ENCODE data around the gene SHC3. TPM values are rescaled to one million over a fixed set of nuclear protein-coding genes. Genes with fewer than 3 reads are reported as not detected.

The SHC3 gene
- total RNA-seq, 1 donor from 2014 or later, result 0.83 TPM

DNA sequence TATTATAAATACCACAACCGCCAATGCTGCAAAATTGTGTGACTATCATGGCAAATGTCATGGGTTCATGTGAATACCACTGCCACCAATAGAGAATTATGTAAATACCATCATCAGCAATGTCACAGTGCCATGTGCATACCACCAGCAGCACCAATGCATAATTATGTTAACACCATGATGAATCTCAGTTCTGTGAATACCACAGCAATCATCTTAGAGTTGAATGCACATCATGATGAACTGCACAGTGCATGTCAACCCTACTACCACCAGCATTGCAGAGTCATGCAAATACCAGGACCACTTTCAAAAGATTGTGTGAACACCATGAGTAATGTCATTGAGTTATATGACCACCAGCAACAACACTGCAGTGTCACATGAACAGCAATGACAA lies 63.2 kb downstream of the SHC3 start:
- no peak for DNase-seq
- H3K27me3 Mint-ChIP-seq (ENCODE audit: unreplicated experiment), result no peaks in the 10 kb centered on the region
- no peaks in the 10 kb centered on the region for H3K9me3 Mint-ChIP-seq (ENCODE audit: unreplicated experiment)
- TF ChIP-seq, protein P1, sequence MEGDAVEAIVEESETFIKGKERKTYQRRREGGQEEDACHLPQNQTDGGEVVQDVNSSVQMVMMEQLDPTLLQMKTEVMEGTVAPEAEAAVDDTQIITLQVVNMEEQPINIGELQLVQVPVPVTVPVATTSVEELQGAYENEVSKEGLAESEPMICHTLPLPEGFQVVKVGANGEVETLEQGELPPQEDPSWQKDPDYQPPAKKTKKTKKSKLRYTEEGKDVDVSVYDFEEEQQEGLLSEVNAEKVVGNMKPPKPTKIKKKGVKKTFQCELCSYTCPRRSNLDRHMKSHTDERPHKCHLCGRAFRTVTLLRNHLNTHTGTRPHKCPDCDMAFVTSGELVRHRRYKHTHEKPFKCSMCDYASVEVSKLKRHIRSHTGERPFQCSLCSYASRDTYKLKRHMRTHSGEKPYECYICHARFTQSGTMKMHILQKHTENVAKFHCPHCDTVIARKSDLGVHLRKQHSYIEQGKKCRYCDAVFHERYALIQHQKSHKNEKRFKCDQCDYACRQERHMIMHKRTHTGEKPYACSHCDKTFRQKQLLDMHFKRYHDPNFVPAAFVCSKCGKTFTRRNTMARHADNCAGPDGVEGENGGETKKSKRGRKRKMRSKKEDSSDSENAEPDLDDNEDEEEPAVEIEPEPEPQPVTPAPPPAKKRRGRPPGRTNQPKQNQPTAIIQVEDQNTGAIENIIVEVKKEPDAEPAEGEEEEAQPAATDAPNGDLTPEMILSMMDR (IDR thresholded peaks at IDR 0.05; ENCODE audit: partially characterized antibody, unreplicated experiment), result no peak
- peaks cover 4% of the 10 kb centered on the region for H3K36me3 Mint-ChIP-seq (ENCODE audit: unreplicated experiment)
- no peak overlapping the region for H3K4me3 Mint-ChIP-seq (ENCODE audit: unreplicated experiment)
- H3K4me1 Mint-ChIP-seq (ENCODE audit: low read depth, unreplicated experiment), result no peaks in the 10 kb centered on the region
- H3K27ac Mint-ChIP-seq (ENCODE audit: unreplicated experiment), result no peak overlapping the region

DNA sequence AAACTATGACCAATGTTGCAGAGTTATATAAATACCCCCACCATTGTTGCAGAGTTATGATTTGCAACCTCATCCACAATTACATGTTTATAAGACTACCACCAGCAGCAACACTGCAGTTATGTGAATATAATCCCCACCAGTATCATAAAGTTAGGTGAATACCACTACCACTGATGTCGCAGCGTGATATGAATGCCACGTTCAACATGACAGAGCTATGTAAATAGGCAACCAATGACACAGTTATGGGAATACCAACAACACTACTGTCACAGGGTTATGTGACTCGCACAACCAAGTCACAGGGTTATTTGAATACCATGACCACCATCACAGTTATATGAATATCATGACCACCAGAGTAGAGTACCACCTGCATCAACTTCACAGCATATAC lies 63.9 kb downstream of the SHC3 start:
- Mint-ChIP-seq H3K9me3 (ENCODE audit: unreplicated experiment) (peaks cover 2% of the 10 kb centered on the region), H3K27me3 (ENCODE audit: unreplicated experiment) (no peaks in the 10 kb centered on the region), H3K4me1 (ENCODE audit: low read depth, unreplicated experiment) (no peaks in the 10 kb centered on the region), H3K27ac (ENCODE audit: unreplicated experiment) (no peak overlapping the region), H3K36me3 (ENCODE audit: unreplicated experiment) (peaks cover 5% of the 10 kb centered on the region), H3K4me3 (ENCODE audit: unreplicated experiment) (no peak overlapping the region)
- DNase-seq, result no peak
- TF ChIP-seq, protein P1 (IDR thresholded peaks at IDR 0.05; ENCODE audit: partially characterized antibody, unreplicated experiment), result no peak

DNA sequence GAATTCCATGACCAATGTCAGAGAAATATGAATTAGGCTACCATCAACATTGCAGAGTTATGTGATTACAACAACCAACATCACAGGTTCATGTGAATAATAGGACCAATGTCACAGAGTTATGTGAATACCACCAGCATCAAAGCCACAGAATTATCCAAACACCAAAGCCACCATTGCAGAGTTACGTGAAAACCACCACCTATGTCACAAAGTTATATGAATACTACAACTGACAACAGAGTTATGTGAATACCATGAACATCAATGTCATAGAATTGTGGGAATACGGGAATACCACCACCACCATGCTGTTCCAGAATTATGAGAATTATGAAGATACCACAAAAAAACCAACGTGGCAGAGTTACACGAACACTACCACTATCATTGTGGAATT lies 64.8 kb downstream of the SHC3 start:
- Mint-ChIP-seq H3K27me3 (ENCODE audit: unreplicated experiment) (no peaks in the 10 kb centered on the region), H3K36me3 (ENCODE audit: unreplicated experiment) (peaks cover 9% of the 10 kb centered on the region), H3K9me3 (ENCODE audit: unreplicated experiment) (peaks cover 5% of the 10 kb centered on the region), H3K4me1 (ENCODE audit: low read depth, unreplicated experiment) (no peaks in the 10 kb centered on the region), H3K4me3 (ENCODE audit: unreplicated experiment) (no peak overlapping the region), H3K27ac (ENCODE audit: unreplicated experiment) (no peak overlapping the region)
- no peak for DNase-seq
- TF ChIP-seq, protein P1 (IDR thresholded peaks at IDR 0.05; ENCODE audit: partially characterized antibody, unreplicated experiment), result no peak

DNA sequence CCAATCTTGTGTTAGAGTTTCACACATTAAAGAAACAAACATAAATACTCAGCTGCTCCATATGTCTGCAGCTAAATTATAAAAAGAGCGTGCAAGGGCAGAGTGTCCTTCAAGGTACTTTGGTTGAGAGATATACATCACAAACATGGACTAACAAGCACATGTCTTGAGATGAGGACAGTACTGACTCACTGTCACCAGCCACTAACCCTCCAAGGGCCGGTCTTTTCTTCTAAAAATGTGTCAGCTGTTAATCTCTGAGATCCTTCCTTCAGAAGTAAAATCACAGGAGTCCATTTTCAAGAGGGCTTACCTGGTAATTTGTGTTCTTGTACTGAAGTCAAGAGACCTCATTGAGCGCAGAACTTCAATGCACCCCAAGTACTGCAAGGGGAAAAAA lies 66.4 kb downstream of the SHC3 start:
- H3K27me3 Mint-ChIP-seq (ENCODE audit: unreplicated experiment), result no peaks in the 10 kb centered on the region
- H3K36me3 Mint-ChIP-seq (ENCODE audit: unreplicated experiment), result peaks cover 9% of the 10 kb centered on the region
- no peak for DNase-seq
- peaks cover 5% of the 10 kb centered on the region for H3K9me3 Mint-ChIP-seq (ENCODE audit: unreplicated experiment)
- no peaks in the 10 kb centered on the region for H3K4me1 Mint-ChIP-seq (ENCODE audit: low read depth, unreplicated experiment)
- no peak overlapping the region for H3K4me3 Mint-ChIP-seq (ENCODE audit: unreplicated experiment)
- no peak overlapping the region for H3K27ac Mint-ChIP-seq (ENCODE audit: unreplicated experiment)
- TF ChIP-seq, protein P1 (IDR thresholded peaks at IDR 0.05; ENCODE audit: partially characterized antibody, unreplicated experiment), result no peak

DNA sequence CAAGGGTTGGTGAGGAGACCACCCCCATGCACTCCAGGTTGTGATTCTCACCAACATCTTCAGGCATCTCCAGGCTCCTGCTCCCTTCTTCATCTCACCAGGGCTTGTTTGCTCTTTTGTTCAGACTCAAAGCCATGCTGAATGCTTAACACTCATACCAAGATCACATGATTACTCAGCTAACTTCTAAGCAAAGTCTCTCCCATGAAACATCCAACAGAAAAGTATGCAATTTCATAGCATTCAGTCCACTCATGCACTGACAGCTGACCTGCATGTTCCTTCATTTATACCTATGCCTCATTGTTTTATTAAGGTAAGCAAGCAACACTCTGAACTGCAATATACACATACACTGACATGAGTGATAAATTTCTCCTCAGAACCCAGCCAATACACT lies 69.0 kb downstream of the SHC3 start:
- H3K4me1 Mint-ChIP-seq (ENCODE audit: low read depth, unreplicated experiment), result no peaks in the 10 kb centered on the region
- H3K36me3 Mint-ChIP-seq (ENCODE audit: unreplicated experiment), result peaks cover 9% of the 10 kb centered on the region
- no peaks in the 10 kb centered on the region for H3K27me3 Mint-ChIP-seq (ENCODE audit: unreplicated experiment)
- peaks cover 5% of the 10 kb centered on the region for H3K9me3 Mint-ChIP-seq (ENCODE audit: unreplicated experiment)
- H3K4me3 Mint-ChIP-seq (ENCODE audit: unreplicated experiment), result no peak overlapping the region
- no peak for DNase-seq
- TF ChIP-seq, protein P1 (IDR thresholded peaks at IDR 0.05; ENCODE audit: partially characterized antibody, unreplicated experiment), result no peak
- no peak overlapping the region for H3K27ac Mint-ChIP-seq (ENCODE audit: unreplicated experiment)

Measured in glutamatergic neuron (in vitro differentiated cells).